HG02981 (cell line): ENCODE results near the gene OBP2A.
"Not testable (repeated sequence)": the region's sequence is repeated elsewhere in the genome, so short reads cannot be mapped to it uniquely, and the experiment has no call there.

Experiments
- ATAC-seq: cut with Tn5 transposase; IDR thresholded peaks from one replicate; pipeline ENCODE4 v1.9.1; 2021; ENCODE audit warnings: mild to moderate bottlenecking, moderate library complexity; ENCODE audit not compliant: unreplicated experiment

OBP2A gene

GRCh38 chr9:135526089-135526729 is 19.7 kb upstream of the OBP2A start:
- ATAC-seq = no peak

GRCh38 chr9:135526730-135527571 is 19.0 kb upstream of the OBP2A start:
- no peak for ATAC-seq

GRCh38 chr9:135528842-135529435 is 17.0 kb upstream of the OBP2A start:
- not testable (repeated sequence) for ATAC-seq

GRCh38 chr9:135530146-135530545 is 15.8 kb upstream of the OBP2A start:
- no peak for ATAC-seq

- no peak for ATAC-seq
Measured at GRCh38 chr9:135531096-135531495, 14.8 kb upstream of the OBP2A start.

GRCh38 chr9:135533113-135533512 is 12.8 kb upstream of the OBP2A start:
- ATAC-seq = no peak

- no peak for ATAC-seq
Measured at GRCh38 chr9:135533674-135534073, 12.3 kb upstream of the OBP2A start.

GRCh38 chr9:135534192-135534711 is 11.7 kb upstream of the OBP2A start:
- not testable (repeated sequence) for ATAC-seq

GRCh38 chr9:135534826-135535225 is 11.1 kb upstream of the OBP2A start:
- not testable (repeated sequence) for ATAC-seq

- ATAC-seq = not testable (repeated sequence)
Measured at GRCh38 chr9:135535631-135536030, 10.3 kb upstream of the OBP2A start.

- ATAC-seq = no peak
Measured at GRCh38 chr9:135536216-135536615, 9.7 kb upstream of the OBP2A start.

- not testable (repeated sequence) for ATAC-seq
Measured at GRCh38 chr9:135543262-135543894, 2.5 kb upstream of the OBP2A start.

- ATAC-seq = no peak
Measured at GRCh38 chr9:135544981-135545635, 818 bp upstream of the OBP2A start.

GRCh38 chr9:135546792-135547617 is 1.1 kb downstream of the OBP2A start:
- ATAC-seq = not testable (repeated sequence)

GRCh38 chr9:135547756-135548736 is 2.1 kb downstream of the OBP2A start:
- ATAC-seq = no peak

GRCh38 chr9:135549478-135550343 is 3.8 kb downstream of the OBP2A start:
- not testable (repeated sequence) for ATAC-seq

GRCh38 chr9:135550344-135550918 is 4.5 kb downstream of the OBP2A start:
- ATAC-seq = no peak
